ENCODE data around the gene G0S2. TPM values are rescaled to one million over a fixed set of nuclear protein-coding genes. Genes with fewer than 3 reads are reported as not detected.

Gene G0S2
- total RNA-seq, 2 experiments from 2014 or later, result 6.4 to 6.8 TPM

- TF ChIP-seq CTCF (IDR thresholded peaks at IDR 0.05), result no peak
Measured at GRCh38 chr1:209721323-209721722, 46.1 kb downstream of the G0S2 start.

GRCh38 chr1:209723265-209723664 is 48.1 kb downstream of the G0S2 start:
- peaks cover 10% of the 10 kb centered on the region for H3K4me1 ChIP-seq (ENCODE audit: insufficient read depth, low read length)
- H3K4me3 Mint-ChIP-seq, result no peak overlapping the region
- no peak overlapping the region for H3K27ac Mint-ChIP-seq
- no peaks in the 10 kb centered on the region for H3K36me3 ChIP-seq (ENCODE audit: insufficient read depth, low read length)
- DNase-seq, result no peak
- no peaks in the 10 kb centered on the region for H3K27me3 Mint-ChIP-seq
- no peaks in the 10 kb centered on the region for H3K27me3 ChIP-seq (ENCODE audit: control insufficient read depth in 1 of 2, insufficient read depth in 2 of 2, low read length in 2 of 2)
- H3K4me1 Mint-ChIP-seq (ENCODE audit: low read depth), result peaks cover 32% of the 10 kb centered on the region
- no peak for TF ChIP-seq CTCF (IDR thresholded peaks at IDR 0.05)
- H3K36me3 Mint-ChIP-seq (ENCODE audit: low read depth), result no peaks in the 10 kb centered on the region
- intact Hi-C loops (cut with DNase I, micrococcal nuclease), result no loop called here
- CTCF ChIA-PET, result no interaction called here
- ATAC-seq (ENCODE audit: poor library complexity), result no peak
- no peaks in the 10 kb centered on the region for H3K9me3 ChIP-seq (ENCODE audit: control insufficient read depth in 1 of 2, insufficient read depth in 1 of 2, low read length in 2 of 2)
- no peak overlapping the region for H3K4me3 ChIP-seq (ENCODE audit: low read length)
- no peak overlapping the region for H3K27ac ChIP-seq (ENCODE audit: low read depth in 1 of 2, low read length in 2 of 2)
- peaks cover 2% of the 10 kb centered on the region for H3K9me3 Mint-ChIP-seq
- POLR2A ChIA-PET, result interaction anchor here (1.5 to 3.2 kb wide), 2 partner anchors 46 to 50 kb away, joined by 4 to 20 read pairs; no protein-coding TSS in a partner anchor

More at GRCh38 chr1:209721323-209721722, 46.1 kb downstream of the G0S2 start:
- Mint-ChIP-seq H3K4me1 (ENCODE audit: low read depth) (peaks cover 25% of the 10 kb centered on the region), H3K9me3 (peaks cover 2% of the 10 kb centered on the region), H3K36me3 (ENCODE audit: low read depth) (no peaks in the 10 kb centered on the region), H3K4me3 (no peak overlapping the region), H3K27ac (no peak overlapping the region), H3K27me3 (no peaks in the 10 kb centered on the region)
- Histone ChIP-seq H3K27ac (ENCODE audit: low read depth in 1 of 2, low read length in 2 of 2) (no peak overlapping the region), H3K9me3 (ENCODE audit: control insufficient read depth in 1 of 2, insufficient read depth in 1 of 2, low read length in 2 of 2) (no peaks in the 10 kb centered on the region), H3K36me3 (ENCODE audit: insufficient read depth, low read length) (no peaks in the 10 kb centered on the region), H3K4me1 (ENCODE audit: insufficient read depth, low read length) (peaks cover 10% of the 10 kb centered on the region), H3K4me3 (ENCODE audit: low read length) (no peak overlapping the region), H3K27me3 (ENCODE audit: control insufficient read depth in 1 of 2, insufficient read depth in 2 of 2, low read length in 2 of 2) (no peaks in the 10 kb centered on the region)
- CTCF ChIA-PET, result no interaction called here
- POLR2A ChIA-PET, result interaction anchor here (0.7 kb wide), 1 partner anchor 29 kb away, joined by 3 read pairs; no protein-coding TSS in a partner anchor
- DNase-seq (no peak), ATAC-seq (ENCODE audit: poor library complexity) (no peak)
- intact Hi-C loops (cut with DNase I, micrococcal nuclease), result no loop called here

- Histone ChIP-seq H3K27ac (ENCODE audit: low read depth in 1 of 2, low read length in 2 of 2) (no peak overlapping the region), H3K36me3 (ENCODE audit: insufficient read depth, low read length) (no peaks in the 10 kb centered on the region), H3K9me3 (ENCODE audit: control insufficient read depth in 1 of 2, insufficient read depth in 1 of 2, low read length in 2 of 2) (no peaks in the 10 kb centered on the region), H3K4me3 (ENCODE audit: low read length) (no peak overlapping the region), H3K27me3 (ENCODE audit: control insufficient read depth in 1 of 2, insufficient read depth in 2 of 2, low read length in 2 of 2) (no peaks in the 10 kb centered on the region), H3K4me1 (ENCODE audit: insufficient read depth, low read length) (peaks cover 10% of the 10 kb centered on the region)
- H3K27ac Mint-ChIP-seq, result peak overlapping the region; percentile 69
- POLR2A ChIA-PET, result interaction anchor here (0.9 to 3.2 kb wide), 8 partner anchors 10 to 60 kb away, joined by 3 to 20 read pairs (median 4); partner anchors contain the start of gene C1orf74
- ATAC-seq (ENCODE audit: poor library complexity) (peak; percentile 46), DNase-seq (peak in 4 of 14 experiments; percentile 17 to 47 (median 39))
- intact Hi-C loops (cut with DNase I, micrococcal nuclease), result no loop called here
- peaks cover 2% of the 10 kb centered on the region for H3K9me3 Mint-ChIP-seq
- no peaks in the 10 kb centered on the region for H3K27me3 Mint-ChIP-seq
- H3K4me3 Mint-ChIP-seq, result peak overlapping the region; percentile 42
- CTCF ChIA-PET, result interaction anchor here (1.0 to 1.7 kb wide), 2 partner anchors 24 to 99 kb away, joined by 3 to 6 read pairs; no protein-coding TSS in a partner anchor
- no peaks in the 10 kb centered on the region for H3K36me3 Mint-ChIP-seq (ENCODE audit: low read depth)
- H3K4me1 Mint-ChIP-seq (ENCODE audit: low read depth), result peaks cover 32% of the 10 kb centered on the region
- TF ChIP-seq CTCF (IDR thresholded peaks at IDR 0.05), result no peak
Measured at GRCh38 chr1:209723756-209724693, 48.8 kb downstream of the G0S2 start.

Other genes starting within 250 kb of the G0S2 start
- gene CAMK1G, start 91.7 kb upstream of the G0S2 start, total RNA-seq, result not detected
- under 1 TPM; 0.25 to 0.31 TPM for gene LAMB3, start 23.0 kb upstream of the G0S2 start, total RNA-seq
- under 1 TPM in 1 of 2 experiments, not detected in 1; 0.33 TPM for gene HSD11B1, start 29.4 kb downstream of the G0S2 start, total RNA-seq
- gene TRAF3IP3, start 80.6 kb downstream of the G0S2 start, total RNA-seq, result 100 to 1,000 TPM; 279 to 290 TPM
- under 1 TPM; 0.63 to 0.67 TPM for gene C1orf74, start 109.1 kb downstream of the G0S2 start, total RNA-seq
- 1 to 10 TPM in 1 of 2 experiments, under 1 TPM in 1; 0.74 to 1.7 TPM for gene IRF6, start 130.7 kb downstream of the G0S2 start, total RNA-seq
- gene UTP25, start 152.6 kb downstream of the G0S2 start, total RNA-seq, result 1 to 10 TPM; 6.0 to 6.4 TPM

Data from CD4-positive, alpha-beta T cell (primary cell).